Peyer's patch (tissue), 4 donors: ENCODE results near the gene EYA2. TPM values are rescaled to one million over a fixed set of nuclear protein-coding genes. Genes with fewer than 3 reads are reported as not detected.
"Not testable (repeated sequence)": the region's sequence is repeated elsewhere in the genome, so short reads cannot be mapped to it uniquely, and the experiment has no call there.

Experiments
- DNase-seq, 3 donors: peaks; one replicate each; pipeline ENCODE4 v3.0.0-alpha.2; 2017 to 2019
- H3K27ac ChIP-seq, 4 donors: fragments of 200-600 bp; sonication (generic); one replicate each; pipeline ENCODE4 v1.5.1; 2016 to 2019
- H3K27me3 ChIP-seq, 2 donors: fragments of 200-600 bp; sonication (generic); one replicate each; pipeline ENCODE4 v1.5.1; 2019
- H3K36me3 ChIP-seq, 3 donors: fragments of 200-600 bp; sonication (generic); one replicate each; pipeline ENCODE4 v1.5.1; 2016 to 2019
- H3K4me1 ChIP-seq, 4 donors: fragments of 200-600 bp; sonication (generic); one replicate each; pipeline ENCODE4 v1.5.1; 2016 to 2019
- H3K4me3 ChIP-seq, 4 donors: fragments of 200-600 bp; sonication (generic); 1 replicate in 3 of 4; 2 replicates in 1 of 4; pipeline ENCODE4 v1.5.1; 2016 to 2019; ENCODE audit warnings: mild to moderate bottlenecking in 1 of 4
- H3K9me3 ChIP-seq, 4 donors: fragments of 200-600 bp; sonication (generic); one replicate each; pipeline ENCODE4 v1.5.1; 2016 to 2019; ENCODE audit warnings: mild to moderate bottlenecking in 1 of 4
- CTCF ChIP-seq, 6 experiments: fragments of 450-650 bp in 4 of 6; fragments of 200-600 bp in 2 of 6; sonication (generic) in 1 of 6; IDR thresholded peaks; one replicate each; pipeline ENCODE4 v1.5.1; 2017 to 2019; ENCODE audit warnings: antibody characterized with exemption in 6 of 6, mild to moderate bottlenecking in 3 of 6, moderate library complexity in 1 of 6
- POLR2A ChIP-seq, 2 donors: fragments of 450-650 bp; IDR thresholded peaks; one replicate each; pipeline ENCODE4 v1.5.1; 2017; ENCODE audit warnings: antibody characterized with exemption in 2 of 2, mild to moderate bottlenecking in 2 of 2, moderate library complexity in 2 of 2
- total RNA-seq, 4 donors: library from RNA; depleted of rRNA; stranded (reverse); fragments of >200 nt; gene quantifications; one replicate each; pipeline ENCODE4 v1.1.0, GENCODE V29; 2016

EYA2 gene
- total RNA-seq, 4 donors from 2014 or later, result 0.40 to 1.7 TPM; not detected in 2

- no peak overlapping the region for H3K4me3 ChIP-seq
- H3K9me3 ChIP-seq, result no peaks in the 10 kb centered on the region
- TF ChIP-seq POLR2A (IDR thresholded peaks at IDR 0.05), result no peak
- TF ChIP-seq CTCF (IDR thresholded peaks at IDR 0.05), result no peak
- H3K27me3 ChIP-seq, result no peaks in the 10 kb centered on the region
- H3K4me1 ChIP-seq, result no peaks in the 10 kb centered on the region
- H3K36me3 ChIP-seq, result no peaks in the 10 kb centered on the region
- no peak for DNase-seq
- H3K27ac ChIP-seq, result no peak overlapping the region
Observed at GRCh38 chr20:46920114-46920513, 25.5 kb downstream of the EYA2 start.

- not testable (repeated sequence) for H3K4me1 ChIP-seq, H3K4me3 ChIP-seq, H3K27ac ChIP-seq, H3K9me3 ChIP-seq, DNase-seq, H3K27me3 ChIP-seq, H3K36me3 ChIP-seq
Observed at GRCh38 chr20:46922841-46923240, 28.2 kb downstream of the EYA2 start.

- H3K4me3 ChIP-seq, result no peak overlapping the region
- no peak for DNase-seq
- H3K27me3 ChIP-seq, result no peaks in the 10 kb centered on the region
- no peaks in the 10 kb centered on the region for H3K4me1 ChIP-seq
- H3K36me3 ChIP-seq, result no peaks in the 10 kb centered on the region
- no peaks in the 10 kb centered on the region for H3K9me3 ChIP-seq
- H3K27ac ChIP-seq, result no peak overlapping the region
- TF ChIP-seq POLR2A (IDR thresholded peaks at IDR 0.05), result no peak
- TF ChIP-seq CTCF (IDR thresholded peaks at IDR 0.05), result no peak
Observed at GRCh38 chr20:46923550-46923949, 28.9 kb downstream of the EYA2 start.

- Histone ChIP-seq H3K9me3 (no peaks in the 10 kb centered on the region), H3K4me3 (no peak overlapping the region), H3K27me3 (no peaks in the 10 kb centered on the region), H3K36me3 (no peaks in the 10 kb centered on the region), H3K27ac (no peak overlapping the region), H3K4me1 (no peaks in the 10 kb centered on the region)
- TF ChIP-seq POLR2A (IDR thresholded peaks at IDR 0.05), result no peak
- no peak for TF ChIP-seq CTCF (IDR thresholded peaks at IDR 0.05)
- DNase-seq, result no peak
Observed at GRCh38 chr20:46928580-46929132, 34.0 kb downstream of the EYA2 start.

- no peak overlapping the region for H3K4me3 ChIP-seq
- no peak for DNase-seq
- H3K36me3 ChIP-seq, result no peaks in the 10 kb centered on the region
- TF ChIP-seq CTCF (IDR thresholded peaks at IDR 0.05) (no peak), POLR2A (IDR thresholded peaks at IDR 0.05) (no peak)
- H3K4me1 ChIP-seq, result no peaks in the 10 kb centered on the region
- no peaks in the 10 kb centered on the region for H3K9me3 ChIP-seq
- no peak overlapping the region for H3K27ac ChIP-seq
- H3K27me3 ChIP-seq, result no peaks in the 10 kb centered on the region
Observed at GRCh38 chr20:46929902-46930301, 35.3 kb downstream of the EYA2 start.

GRCh38 chr20:46930640-46931339, 36.1 kb downstream of the EYA2 start:
- no peaks in the 10 kb centered on the region for H3K27me3 ChIP-seq
- no peaks in the 10 kb centered on the region for H3K36me3 ChIP-seq
- no peak for TF ChIP-seq POLR2A (IDR thresholded peaks at IDR 0.05)
- no peak for TF ChIP-seq CTCF (IDR thresholded peaks at IDR 0.05)
- no peaks in the 10 kb centered on the region for H3K4me1 ChIP-seq
- DNase-seq, result no peak
- H3K9me3 ChIP-seq, result no peaks in the 10 kb centered on the region
- no peak overlapping the region for H3K27ac ChIP-seq
- H3K4me3 ChIP-seq, result no peak overlapping the region
